Activated T-cell treated with anti-CD3 and anti-CD28 coated beads for 4 hours (primary cell): Measurements from ENCODE around the gene RBM15.

ENCODE experiments used
- DNase-seq: peaks from one replicate; pipeline ENCODE4 v3.0.0-alpha.2; 2020

The RBM15 gene

DNA sequence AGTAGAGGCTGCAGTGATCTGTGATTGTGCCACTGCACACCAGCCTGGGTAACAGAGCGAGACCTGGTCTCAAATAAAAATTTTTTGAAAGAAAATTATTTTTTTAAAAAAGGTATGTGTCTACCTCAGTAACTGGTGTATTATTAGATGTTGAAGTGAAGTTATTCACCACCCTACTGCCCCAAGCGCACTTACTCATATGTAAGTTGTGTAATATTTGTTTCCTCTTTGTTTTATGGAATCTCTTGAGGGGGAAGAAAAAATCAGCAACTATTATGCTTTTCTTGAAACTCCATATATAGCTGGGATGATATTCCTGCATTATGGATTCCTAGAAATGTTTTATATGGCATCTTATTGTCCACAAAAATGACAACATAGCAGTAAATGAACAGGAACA lies 21.3 kb downstream of the RBM15 start:
- DNase-seq: no peak

- DNase-seq: no peak
Measured at GRCh38 chr1:110361856-110362255, 22.7 kb downstream of the RBM15 start.

DNA sequence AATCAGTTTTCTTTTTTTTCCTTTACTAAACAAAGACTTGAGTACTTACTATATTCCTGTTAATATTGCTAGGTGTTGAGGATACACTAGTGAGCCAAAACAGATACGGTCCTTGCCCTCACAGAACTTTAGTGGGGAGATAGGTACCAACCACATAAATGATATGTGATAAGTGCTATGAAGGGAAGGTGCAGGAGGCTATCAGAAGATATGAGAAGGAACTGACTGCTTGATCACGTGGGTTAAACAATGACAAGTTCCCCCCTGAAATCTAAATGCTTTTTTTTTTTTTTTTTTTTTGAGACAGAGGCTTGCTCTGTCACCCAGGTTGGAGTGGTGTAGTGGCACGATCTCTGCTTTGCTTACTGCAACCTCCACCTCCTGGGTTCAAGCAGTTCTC lies 25.0 kb downstream of the RBM15 start:
- no peak for DNase-seq

DNA sequence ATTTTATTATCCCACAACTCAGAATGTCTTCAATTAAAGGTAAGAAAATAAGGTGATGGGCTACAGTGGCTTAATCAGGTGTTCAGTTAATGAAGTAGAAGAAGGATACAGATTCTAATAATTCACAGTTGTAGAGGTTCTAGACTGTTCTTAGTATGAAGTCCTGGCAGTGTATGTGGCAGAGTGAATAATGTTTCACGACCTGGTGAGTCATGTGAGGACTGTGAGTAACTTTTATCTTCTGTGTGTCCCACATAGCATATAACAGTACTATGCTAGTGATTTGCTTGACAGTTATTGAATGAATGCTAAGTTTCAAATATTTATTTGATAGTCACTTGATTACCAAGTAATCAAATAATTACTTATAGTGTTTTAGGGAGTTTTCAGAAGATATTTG lies 31.6 kb downstream of the RBM15 start:
- no peak for DNase-seq

DNA sequence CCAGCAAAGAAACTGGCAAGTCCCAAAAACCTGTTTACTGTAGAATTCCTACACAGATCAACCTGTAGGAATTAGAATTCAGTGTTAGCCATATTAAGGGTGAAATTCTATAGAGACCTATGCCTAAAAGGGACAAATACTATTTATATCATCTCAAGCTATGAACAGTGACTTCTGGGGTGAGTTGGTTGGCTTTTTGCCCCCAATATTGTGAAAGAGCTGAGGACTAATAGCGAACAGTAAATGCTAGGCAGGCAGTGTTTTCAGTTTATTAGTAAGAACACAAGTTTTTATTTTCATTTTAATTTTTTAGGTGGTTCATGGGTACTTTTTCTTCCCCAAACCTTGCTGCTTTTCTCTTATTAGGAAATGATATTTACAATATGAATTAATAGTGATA lies 36.3 kb downstream of the RBM15 start:
- DNase-seq: no peak

DNA sequence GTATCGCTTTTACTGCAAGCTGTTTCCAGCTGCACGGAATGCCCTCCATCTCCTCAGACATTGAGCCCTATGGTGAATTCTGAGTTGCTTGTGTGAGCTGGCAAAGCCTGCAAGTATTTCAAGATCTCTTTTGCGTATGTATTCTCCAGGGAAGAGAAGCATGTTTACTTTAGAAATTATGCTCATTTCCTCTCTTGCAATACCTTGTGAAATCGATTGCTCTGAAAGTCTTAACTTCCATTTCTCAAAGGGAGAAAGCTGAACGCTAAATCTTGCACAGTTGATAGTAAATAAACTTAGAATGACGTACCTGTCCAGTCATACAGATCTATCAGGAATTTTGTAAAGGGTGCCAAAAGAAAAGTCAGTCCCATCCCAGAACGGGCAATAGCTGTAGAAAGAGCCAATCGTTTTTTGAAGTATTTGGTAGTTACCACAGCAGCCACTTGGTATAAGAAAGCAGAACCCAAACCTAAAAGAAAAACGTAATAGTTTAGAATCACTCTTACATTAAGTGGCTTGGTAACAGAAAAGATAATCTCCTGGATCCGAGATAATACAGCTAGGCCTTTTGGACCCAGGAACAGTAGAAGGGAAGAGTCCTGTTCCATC lies 41.6 kb downstream of the RBM15 start:
- DNase-seq: no peak

- no peak for DNase-seq
Measured at GRCh38 chr1:110383251-110383990, 44.2 kb downstream of the RBM15 start.

- DNase-seq: no peak
Measured at GRCh38 chr1:110384581-110385321, 45.6 kb downstream of the RBM15 start.

GRCh38 chr1:110385369-110385768 lies 46.2 kb downstream of the RBM15 start:
- no peak for DNase-seq

DNA sequence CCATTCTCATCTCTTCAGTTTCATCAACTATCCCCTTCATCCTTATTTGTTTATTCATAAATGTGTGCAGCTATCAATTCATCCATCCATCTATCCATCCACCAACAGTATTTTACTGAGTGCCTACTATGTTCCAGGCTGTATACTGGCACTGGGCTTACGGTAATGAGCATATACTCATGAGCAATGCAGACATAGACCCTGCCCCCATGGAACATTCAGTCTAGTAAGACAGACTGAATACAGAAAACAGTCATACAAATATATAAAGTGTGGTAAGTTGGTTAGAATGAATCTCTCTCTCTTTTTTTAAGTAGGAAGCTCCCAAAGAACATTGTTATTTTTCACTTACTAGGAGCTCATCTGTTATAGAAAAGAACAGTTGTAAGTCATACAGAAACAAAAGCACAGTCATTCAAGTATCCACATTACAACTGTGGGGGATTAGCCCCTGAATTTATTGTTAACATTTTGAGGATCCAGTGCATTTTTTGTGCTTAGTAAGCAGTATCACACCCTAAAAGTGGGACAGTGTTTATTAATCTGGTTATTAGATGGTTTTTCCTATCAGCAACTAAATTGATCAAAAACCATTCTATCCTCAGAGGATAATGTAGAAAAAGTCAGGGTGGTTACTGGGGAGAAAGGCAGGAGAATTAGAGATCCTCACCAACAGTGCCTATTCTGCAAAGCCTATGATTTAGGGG lies 48.0 kb downstream of the RBM15 start:
- no peak for DNase-seq

DNA sequence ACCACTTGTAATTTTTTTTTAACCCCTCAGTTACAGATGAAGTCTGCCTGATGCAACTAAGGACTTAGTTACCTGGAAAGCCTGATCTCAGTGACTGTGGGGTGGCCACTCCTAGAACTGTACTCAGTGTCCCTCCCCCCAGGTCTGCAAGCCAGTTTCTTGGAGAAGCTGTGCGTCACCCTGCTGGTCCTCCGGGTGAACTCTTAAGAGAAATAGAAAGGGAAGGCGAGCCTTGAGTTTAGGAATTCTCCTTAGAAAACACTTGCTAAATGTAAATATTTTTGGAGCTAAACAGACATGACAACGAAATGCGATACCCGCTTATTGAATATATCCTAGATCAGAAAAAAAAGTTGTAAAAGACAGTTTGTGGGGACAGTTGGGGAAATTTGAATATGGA lies 50.9 kb downstream of the RBM15 start:
- no peak for DNase-seq

GRCh38 chr1:110390692-110391245 lies 51.6 kb downstream of the RBM15 start, which contains the start of gene SLC16A4:
TSS of gene SLC16A4 (minus strand) at chr1:110391026. CDS start at chr1:110389323, 1,703 bp downstream.
- no peak for DNase-seq

GRCh38 chr1:110393286-110393685 lies 54.1 kb downstream of the RBM15 start:
- DNase-seq: no peak

DNA sequence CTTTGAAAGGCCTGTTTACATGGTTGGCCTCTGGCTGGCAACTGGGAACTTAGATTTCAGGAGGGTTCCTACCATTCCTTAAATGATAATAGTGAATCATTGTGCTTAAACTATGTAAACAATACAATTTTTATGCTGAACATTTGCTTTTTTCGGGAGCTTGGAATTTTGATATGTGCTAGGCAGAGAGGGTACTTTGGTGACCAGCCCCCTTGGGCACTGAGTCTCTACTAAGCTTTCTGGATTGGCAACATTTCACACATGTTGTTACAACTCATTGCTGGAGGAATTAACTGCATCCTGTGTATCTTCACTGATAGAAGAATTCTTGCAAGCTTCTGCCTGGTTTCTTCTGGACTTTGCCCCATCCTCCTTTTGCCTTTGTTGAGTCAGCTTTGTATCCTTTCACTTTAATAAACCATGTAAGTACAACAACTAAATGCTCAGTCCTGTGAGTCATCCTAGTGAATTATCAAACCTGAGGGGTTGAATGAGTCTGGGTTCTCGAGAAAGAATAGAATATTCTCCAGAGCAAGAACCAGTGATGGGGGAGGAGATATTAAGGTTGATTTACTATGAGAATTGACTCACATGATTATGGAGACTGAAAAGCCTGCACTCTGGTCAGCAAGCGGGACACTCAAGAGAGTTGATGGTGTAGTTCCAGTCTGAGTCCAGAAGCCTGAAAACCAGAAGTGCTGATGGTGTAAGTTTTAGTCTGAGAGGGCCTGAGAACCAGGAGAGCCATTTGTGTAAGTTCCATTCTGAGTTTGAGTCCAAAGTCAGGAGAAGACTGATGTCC lies 54.7 kb downstream of the RBM15 start:
- DNase-seq: no peak

DNA sequence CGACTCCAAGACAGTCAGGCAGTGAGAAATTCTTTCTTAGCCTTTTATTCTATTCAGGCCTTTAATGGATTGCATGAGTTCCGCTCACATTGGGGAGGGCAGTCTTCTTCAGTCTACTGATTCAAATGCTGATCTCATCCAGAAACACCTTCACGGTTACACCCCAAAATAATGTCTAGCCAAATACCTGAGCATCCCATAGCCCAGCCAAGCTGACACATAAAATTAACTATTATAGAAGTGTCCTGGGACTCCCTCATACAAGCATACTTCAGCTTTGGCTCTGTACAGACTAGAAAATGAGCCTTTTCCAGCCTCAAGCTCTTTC lies 55.3 kb downstream of the RBM15 start:
- no peak for DNase-seq
